Neutrophil (primary cell): ENCODE data around the gene HIVEP3.

Source experiments
- H3K27ac ChIP-seq: fragments of 200-600 bp; sonication (generic); 2 replicates; pipeline ENCODE4 v1.5.1; 2016; ENCODE audit warnings: mild to moderate bottlenecking, moderate library complexity
- H3K27me3 ChIP-seq: fragments of 200-600 bp; sonication (generic); 2 replicates; pipeline ENCODE4 v1.6.0; 2016; ENCODE audit warnings: mild to moderate bottlenecking
- H3K36me3 ChIP-seq: fragments of 200-600 bp; sonication (generic); 2 replicates; pipeline ENCODE4 v1.5.1; 2017
- H3K4me1 ChIP-seq, 2 experiments: fragments of 200-600 bp in 1 of 2; sonication (generic) in 1 of 2; 1 replicate in 1 of 2; 2 replicates in 1 of 2; pipeline versions ENCODE4 v1.5.1 to v1.6.1; 2013 to 2016; ENCODE audit warnings: low read depth in 1 of 2, low read length in 1 of 2, mild to moderate bottlenecking in 1 of 2, moderate library complexity in 1 of 2; ENCODE audit not compliant: control insufficient read depth in 1 of 2, insufficient read depth in 1 of 2
- H3K4me3 ChIP-seq, 2 experiments: fragments of 200-600 bp in 1 of 2; sonication (generic) in 1 of 2; 1 replicate in 1 of 2; 2 replicates in 1 of 2; pipeline ENCODE4 v1.5.1; 2013 to 2016; ENCODE audit warnings: low read depth in 1 of 2, low read length in 1 of 2, mild to moderate bottlenecking in 1 of 2, moderate library complexity in 1 of 2
- H3K9me3 ChIP-seq: fragments of 200-600 bp; sonication (generic); 2 replicates; pipeline ENCODE4 v1.5.1; 2016
- CTCF ChIP-seq: fragments of 200-600 bp; sonication (generic); IDR thresholded peaks from 2 replicates; pipeline ENCODE4 v1.5.1; 2016; ENCODE audit warnings: antibody characterized with exemption

HIVEP3 gene

DNA sequence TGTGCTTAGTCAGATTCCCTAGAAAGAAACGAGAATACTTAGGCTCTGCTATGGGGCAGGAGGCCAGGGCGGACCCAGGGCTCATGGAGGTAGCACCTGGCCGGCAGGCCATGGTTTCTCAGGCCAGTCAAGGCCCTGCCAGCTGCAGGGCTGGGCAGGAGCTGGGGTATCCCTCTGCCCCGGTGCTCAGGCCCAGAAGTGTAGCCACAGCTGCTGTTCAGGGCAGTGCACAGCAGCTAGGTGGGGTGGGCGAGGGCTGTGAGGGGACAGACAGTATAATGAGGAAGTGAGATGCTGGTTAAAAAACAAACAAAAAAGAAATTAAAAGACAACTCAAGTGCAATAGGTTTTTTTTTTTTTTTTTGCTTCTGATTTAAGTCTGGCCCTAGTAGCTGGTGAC lies 400.3 kb downstream of the HIVEP3 start:
- no peaks in the 10 kb centered on the region for H3K36me3 ChIP-seq
- peaks cover 11% of the 10 kb centered on the region for H3K27me3 ChIP-seq
- TF ChIP-seq CTCF = no peak
- H3K4me1 ChIP-seq = peaks cover 18 to 19% of the 10 kb centered on the region in 2 experiments
- H3K27ac ChIP-seq = no peak overlapping the region
- no peak overlapping the region for H3K4me3 ChIP-seq
- H3K9me3 ChIP-seq = no peaks in the 10 kb centered on the region

DNA sequence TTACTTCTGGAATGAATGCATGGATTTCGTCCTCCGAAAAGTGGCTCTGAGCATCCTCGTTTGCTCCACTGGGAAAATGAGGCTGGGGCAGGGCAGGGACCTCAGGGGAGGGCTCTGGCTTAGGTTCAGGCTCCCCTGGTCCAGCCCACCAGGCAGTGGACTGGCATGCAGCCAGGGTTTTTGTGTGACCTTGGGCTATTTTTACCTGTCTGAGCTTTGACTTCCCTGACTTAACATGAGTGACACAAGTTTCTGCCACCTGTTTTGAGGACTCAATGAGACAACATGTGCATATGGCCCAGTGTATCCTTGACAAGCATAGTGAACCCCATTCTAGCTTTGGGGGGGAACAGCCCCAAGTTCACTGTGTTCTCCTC lies 401.7 kb downstream of the HIVEP3 start:
- no peak for TF ChIP-seq CTCF
- H3K27ac ChIP-seq = no peak overlapping the region
- H3K36me3 ChIP-seq = no peaks in the 10 kb centered on the region
- peaks cover 11% of the 10 kb centered on the region for H3K27me3 ChIP-seq
- peaks cover 18 to 19% of the 10 kb centered on the region in 2 experiments for H3K4me1 ChIP-seq
- H3K9me3 ChIP-seq = no peaks in the 10 kb centered on the region
- H3K4me3 ChIP-seq = no peak overlapping the region

DNA sequence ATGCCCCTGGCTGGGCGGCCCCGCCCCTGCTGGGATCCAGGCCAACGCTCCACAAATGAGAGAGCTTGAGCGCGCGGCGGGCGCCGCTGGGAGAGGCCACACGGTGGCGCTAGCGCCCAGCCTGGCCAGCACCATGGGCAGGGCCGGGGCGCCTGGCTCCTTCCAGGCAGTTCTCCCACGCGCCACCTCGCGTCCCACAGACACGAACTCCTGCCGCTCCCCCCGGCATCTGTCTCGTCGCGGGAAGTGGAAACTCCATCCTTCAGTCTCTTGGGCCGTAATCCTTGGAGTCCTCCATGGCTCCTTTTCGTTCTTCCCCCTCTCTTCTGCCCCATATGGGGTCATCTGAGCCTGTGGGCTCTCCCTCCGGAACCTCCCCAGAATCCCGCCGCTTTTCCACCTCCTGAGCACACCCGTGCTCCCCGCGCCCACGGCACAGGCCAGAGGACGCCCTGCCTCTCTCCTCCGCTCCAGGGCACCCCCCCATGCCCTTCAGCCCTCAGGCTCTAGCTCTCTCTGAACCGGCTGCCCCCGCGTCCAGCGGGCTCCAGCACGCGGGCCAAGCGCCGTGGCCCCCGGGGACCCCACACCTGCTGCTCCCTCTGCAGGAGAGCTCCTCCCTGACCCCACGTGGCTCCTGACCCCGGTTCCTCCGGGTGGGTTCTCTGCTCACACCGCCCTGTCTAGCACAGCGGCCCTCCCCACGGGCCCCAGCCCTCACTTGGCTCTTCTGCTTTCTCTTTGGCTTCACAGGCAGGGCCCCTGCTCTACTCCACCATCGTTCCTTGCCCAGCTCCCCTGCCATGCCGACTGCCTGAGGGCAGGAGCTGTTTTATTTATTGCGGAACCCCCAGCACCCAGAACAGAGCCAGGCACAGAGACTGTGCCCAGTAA lies 402.3 kb downstream of the HIVEP3 start:
- H3K4me1 ChIP-seq = peaks cover 16 to 18% of the 10 kb centered on the region in 2 experiments
- peaks cover 11% of the 10 kb centered on the region for H3K27me3 ChIP-seq
- TF ChIP-seq CTCF = peak; percentile 54
- H3K9me3 ChIP-seq = no peaks in the 10 kb centered on the region
- H3K27ac ChIP-seq = no peak overlapping the region
- no peaks in the 10 kb centered on the region for H3K36me3 ChIP-seq
- peak overlapping the region; percentile 15 to 28 for H3K4me3 ChIP-seq

DNA sequence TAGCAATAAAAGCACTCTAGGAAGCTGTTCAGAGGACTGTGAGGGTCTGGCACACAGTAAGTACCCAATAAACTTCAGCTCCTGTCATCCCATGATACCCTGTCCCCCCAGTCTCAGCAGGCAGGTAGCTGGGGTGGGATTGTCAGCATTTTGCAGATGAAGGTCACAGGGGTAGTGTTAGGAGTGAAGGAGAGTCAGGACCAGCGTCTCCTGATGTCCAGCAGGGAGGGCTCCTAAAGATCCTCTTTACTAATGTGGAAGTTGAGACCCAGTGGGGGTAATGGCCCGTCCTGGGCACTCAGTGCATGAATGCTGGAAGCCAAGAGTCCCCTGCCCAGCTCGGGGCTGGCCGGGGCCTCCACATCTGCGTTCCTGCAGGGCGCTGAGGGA lies 402.9 kb downstream of the HIVEP3 start:
- Histone ChIP-seq H3K36me3 (no peaks in the 10 kb centered on the region), H3K27ac (no peak overlapping the region), H3K27me3 (peaks cover 11% of the 10 kb centered on the region), H3K4me1 (peaks cover 9 to 11% of the 10 kb centered on the region in 2 experiments), H3K9me3 (no peaks in the 10 kb centered on the region), H3K4me3 (no peak overlapping the region)
- no peak for TF ChIP-seq CTCF

DNA sequence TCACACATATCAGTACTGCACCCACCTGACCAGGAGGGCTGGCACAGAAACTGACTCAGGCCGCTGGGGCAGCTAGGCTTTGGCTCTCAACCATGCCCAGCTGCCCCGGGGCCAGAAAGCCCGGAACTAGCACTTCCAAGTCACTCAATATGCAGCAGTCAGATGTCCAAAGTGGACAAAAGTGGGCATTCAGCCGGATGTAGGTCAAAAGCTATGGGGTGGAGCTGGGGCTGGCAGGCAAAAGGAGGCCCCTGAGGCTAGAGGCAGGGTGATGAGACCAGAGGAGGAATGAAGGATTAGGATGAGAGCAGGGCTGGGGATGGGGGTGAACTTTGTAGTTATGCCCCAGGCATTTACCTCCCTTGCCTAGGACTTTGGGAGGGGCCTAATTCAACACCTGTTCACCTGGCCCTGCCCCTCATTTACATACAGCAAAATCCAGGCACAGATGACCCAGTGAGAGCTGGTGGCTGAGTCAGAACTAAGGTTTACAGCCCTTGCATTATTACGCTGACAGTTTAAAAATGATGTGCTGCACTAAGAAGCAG lies 403.5 kb downstream of the HIVEP3 start:
- no peak for TF ChIP-seq CTCF
- Histone ChIP-seq H3K36me3 (no peaks in the 10 kb centered on the region), H3K9me3 (no peaks in the 10 kb centered on the region), H3K4me3 (no peak overlapping the region), H3K4me1 (peaks cover 8 to 10% of the 10 kb centered on the region in 2 experiments), H3K27me3 (peaks cover 11% of the 10 kb centered on the region), H3K27ac (no peak overlapping the region)
